Measurements from ENCODE around the gene FAM43A. TPM values are rescaled to one million over a fixed set of nuclear protein-coding genes. Genes with fewer than 3 reads are reported as not detected.

FAM43A gene
- total and polyA plus RNA-seq, 10 of the 15 experiments (the other 5 are each of a cell fraction or from before 2014, with no cell fraction given) = 0.27 to 5.0 (median 1.1) TPM

- no peak for TF ChIP-seq BCL3 (IDR thresholded peaks at IDR 0.05; ENCODE audit: borderline replicate concordance, insufficient read depth, low read depth, low read length, poor library complexity, severe bottlenecking)
Observed at GRCh38 chr3:194715022-194715800, 29.5 kb downstream of the FAM43A start (continued).

GRCh38 chr3:194718079-194718478 lies 32.4 kb downstream of the FAM43A start:
- H3K9ac ChIP-seq (ENCODE audit: control insufficient read depth, insufficient read depth, low read length) = no peak overlapping the region
- H3K4me2 ChIP-seq (ENCODE audit: control insufficient read depth, insufficient read depth) = no peak overlapping the region
- in situ Hi-C loops (cut with MboI) (no loop called here), intact Hi-C loops (cut with micrococcal nuclease; ENCODE audit: unreplicated experiment) (no loop called here)
- FAIRE-seq = no peak
- ChIA-PET SMC1A (ENCODE audit: uncharacterized antibody, unreplicated experiment) (no interaction called here), RAD21 (ENCODE audit: unreplicated experiment) (interaction anchor here (1.0 kb wide), 1 partner anchor 123 kb away, joined by 3 read pairs; no protein-coding TSS in a partner anchor), CTCF (interaction anchor here (0.9 kb wide), 1 partner anchor 35 kb away, joined by 3 read pairs; no protein-coding TSS in a partner anchor), POLR2A (interaction anchor here (0.6 kb wide), 1 partner anchor 1258 kb away, joined by 3 read pairs; no protein-coding TSS in a partner anchor)
- H3K4me3 ChIP-seq = no peak overlapping the region
- 46% methylated on average over 2 of the region's 2 CpGs for WGBS (ENCODE audit: insufficient coverage, insufficient replicate concordance, low lambda C conversion rate, missing lambda C conversion rate)
- no peaks in the 10 kb centered on the region for H4K20me1 ChIP-seq (ENCODE audit: control insufficient read depth, insufficient read depth)
- no peak for DNase-seq (ENCODE audit: low read depth, low spot score)
- H3K27me3 ChIP-seq (replicated peaks in 1 of 2; ENCODE audit: control insufficient read depth in 2 of 2, insufficient read depth in 2 of 2, low read length in 1 of 2) = peaks cover 0 to under 1% of the 10 kb centered on the region in 2 experiments; a peak in 2 of 4 replicates
- no peaks in the 10 kb centered on the region for H3K4me1 ChIP-seq (ENCODE audit: control insufficient read depth, insufficient read depth, low read length)
- H2AFZ ChIP-seq (ENCODE audit: control insufficient read depth, low read depth, low read length) = no peak overlapping the region
- H3K9me3 ChIP-seq (replicated peaks; ENCODE audit: control insufficient read depth, insufficient read depth, low read length) = no peaks in the 10 kb centered on the region
- no peaks in the 10 kb centered on the region for H3K36me3 ChIP-seq (ENCODE audit: control insufficient read depth in 2 of 2, insufficient read depth in 2 of 2, low read length in 1 of 2)
- H3K27ac ChIP-seq (ENCODE audit: control insufficient read depth, insufficient read depth) = no peak overlapping the region
- BruUV-seq (replicated peaks) = no TSS peak
- no peaks in the 10 kb centered on the region for H3K79me2 ChIP-seq (ENCODE audit: control insufficient read depth, insufficient read depth, low read length)
- no peak for ATAC-seq
- TF ChIP-seq RB1 (IDR thresholded peaks at IDR 0.05; ENCODE audit: borderline replicate concordance) (no peak), NKRF (conservative IDR thresholded peaks at IDR 0.05) (no peak), HSF1 (IDR thresholded peaks at IDR 0.05; ENCODE audit: low read depth, low read length) (no peak), ZNF274 (IDR thresholded peaks at IDR 0.05; ENCODE audit: insufficient read depth, insufficient read length) (no peak), ELK1 (IDR thresholded peaks at IDR 0.05; ENCODE audit: low read depth, low read length) (no peak), NR2F1 (conservative IDR thresholded peaks at IDR 0.05) (no peak), CEBPB (IDR thresholded peaks at IDR 0.05; ENCODE audit: borderline replicate concordance in 1 of 2, low read depth in 2 of 2, low read length in 2 of 2) (no peak), RCOR1 (conservative IDR thresholded peaks at IDR 0.05; ENCODE audit: low read depth, low read length) (no peak), NRF1 (conservative IDR thresholded peaks at IDR 0.05; ENCODE audit: low read depth, low read length) (no peak), ZSCAN29 (IDR thresholded peaks at IDR 0.05) (no peak), CHD2 (IDR thresholded peaks at IDR 0.05; ENCODE audit: borderline replicate concordance, low read depth, low read length) (no peak), TCF3 (IDR thresholded peaks at IDR 0.05; ENCODE audit: borderline replicate concordance, insufficient read depth, low read depth, low read length) (no peak), ZNF622 (IDR thresholded peaks at IDR 0.05) (no peak), CBFB (IDR thresholded peaks at IDR 0.05; ENCODE audit: low read depth) (no peak), SUZ12 (IDR thresholded peaks at IDR 0.05; ENCODE audit: unreplicated experiment) (no peak), NBN (IDR thresholded peaks at IDR 0.05) (no peak)

Data from GM12878 (cell line).